GM12875 (cell line): ENCODE measurements around the gene TBCEL.

ENCODE experiments used
- H3K4me3 ChIP-seq: one replicate; pipeline ENCODE4 v1.5.1; 2011; ENCODE audit warnings: low read depth, low read length, control low read depth
- CTCF ChIP-seq: IDR thresholded peaks from 2 replicates; pipeline ENCODE4 v1.5.1; 2011; ENCODE audit warnings: low read depth, mild to moderate bottlenecking, control low read depth, inconsistent platforms, low read length, moderate library complexity, borderline replicate concordance; ENCODE audit not compliant: insufficient read depth

Gene TBCEL

GRCh38 chr11:121059605-121060004 lies 35.7 kb downstream of the TBCEL start:
- no peak for TF ChIP-seq CTCF
- no peak overlapping the region for H3K4me3 ChIP-seq

GRCh38 chr11:121063728-121064127 lies 39.8 kb downstream of the TBCEL start:
- no peak overlapping the region for H3K4me3 ChIP-seq
- TF ChIP-seq CTCF: no peak

- H3K4me3 ChIP-seq: no peak overlapping the region
- TF ChIP-seq CTCF: no peak
Measured at GRCh38 chr11:121066623-121067022, 42.7 kb downstream of the TBCEL start.

GRCh38 chr11:121067026-121067425 lies 43.1 kb downstream of the TBCEL start:
- no peak for TF ChIP-seq CTCF
- no peak overlapping the region for H3K4me3 ChIP-seq

- TF ChIP-seq CTCF: no peak
- H3K4me3 ChIP-seq: no peak overlapping the region
Measured at GRCh38 chr11:121067453-121067852, 43.6 kb downstream of the TBCEL start.

- H3K4me3 ChIP-seq: no peak overlapping the region
- no peak for TF ChIP-seq CTCF
Measured at GRCh38 chr11:121067962-121068647, 44.2 kb downstream of the TBCEL start.

- H3K4me3 ChIP-seq: no peak overlapping the region
Measured at GRCh38 chr11:121068787-121069186, 44.9 kb downstream of the TBCEL start.

More at GRCh38 chr11:121068787-121069186, 44.9 kb downstream of the TBCEL start:
- no peak for TF ChIP-seq CTCF
